Astrocyte of the hippocampus (primary cell): ENCODE data around the gene COL12A1.

Experiments used
- DNase-seq: peaks from one replicate; pipeline ENCODE4 v3.0.0; 2011; ENCODE audit warnings: low read depth, low spot score

The COL12A1 gene

DNA sequence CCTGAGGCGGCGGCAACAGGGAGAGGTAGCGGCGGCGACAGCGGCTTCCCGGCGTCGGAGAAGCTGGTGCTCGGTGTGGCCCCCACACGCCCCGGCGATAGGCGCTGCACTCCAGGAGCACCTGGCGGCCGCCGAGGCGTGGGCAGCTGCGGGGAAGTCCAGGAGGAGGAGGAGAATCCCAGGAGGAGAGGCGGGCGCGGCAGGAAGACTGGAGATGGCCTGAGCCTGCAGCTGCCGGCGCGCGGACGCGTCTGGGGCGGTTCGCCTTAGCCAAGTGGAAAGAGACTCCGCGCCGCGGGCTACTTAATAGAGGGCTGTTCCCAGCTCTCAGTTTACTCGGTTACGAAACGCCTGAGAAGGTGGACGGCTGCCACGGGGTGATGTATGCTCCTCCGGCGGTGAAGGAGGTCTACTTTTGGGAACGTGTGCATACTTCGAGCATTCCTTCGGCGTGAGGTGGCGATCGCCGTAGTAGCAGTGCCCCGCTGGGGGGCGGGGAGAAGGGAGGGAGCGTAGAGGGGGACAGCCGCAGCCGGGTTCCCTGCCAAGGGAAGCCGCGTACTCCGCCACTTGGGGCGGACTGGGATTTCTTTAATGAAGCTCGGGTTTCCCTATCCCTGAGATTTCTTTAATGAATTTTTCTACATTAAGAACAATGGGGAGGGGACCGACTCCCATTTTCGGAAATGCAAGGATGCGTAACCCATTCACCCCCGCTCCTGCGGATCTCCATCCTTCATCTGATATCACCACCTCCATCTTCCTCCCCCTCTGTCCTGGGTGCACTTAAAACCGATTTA is at the start of gene COL12A1:
Gene COL12A1, minus strand, starts transcription at position 278 of the 800 bp plus-strand sequence. CDS start 3,261 bp downstream, outside the sequence.
- DNase-seq = peak; percentile 97

DNA sequence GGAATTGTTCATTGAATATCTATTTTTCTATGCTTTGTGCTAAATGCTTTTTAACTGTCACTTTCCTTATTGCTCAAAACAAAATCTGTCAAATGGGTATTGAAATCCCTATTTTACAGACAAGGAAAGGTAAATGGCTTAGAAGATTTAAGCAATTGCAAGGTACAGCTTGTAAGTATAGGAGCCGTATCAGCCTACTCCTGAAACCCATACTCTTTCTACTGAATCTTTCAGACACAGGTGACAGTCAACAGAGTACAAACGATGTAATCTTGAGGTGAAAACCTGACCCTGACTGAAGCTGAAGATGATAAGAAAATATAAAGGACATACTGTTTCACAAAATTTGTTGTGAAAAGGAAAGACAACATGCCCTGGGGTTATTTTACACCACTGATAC is 44.7 kb upstream of the COL12A1 start:
- DNase-seq = no peak

DNA sequence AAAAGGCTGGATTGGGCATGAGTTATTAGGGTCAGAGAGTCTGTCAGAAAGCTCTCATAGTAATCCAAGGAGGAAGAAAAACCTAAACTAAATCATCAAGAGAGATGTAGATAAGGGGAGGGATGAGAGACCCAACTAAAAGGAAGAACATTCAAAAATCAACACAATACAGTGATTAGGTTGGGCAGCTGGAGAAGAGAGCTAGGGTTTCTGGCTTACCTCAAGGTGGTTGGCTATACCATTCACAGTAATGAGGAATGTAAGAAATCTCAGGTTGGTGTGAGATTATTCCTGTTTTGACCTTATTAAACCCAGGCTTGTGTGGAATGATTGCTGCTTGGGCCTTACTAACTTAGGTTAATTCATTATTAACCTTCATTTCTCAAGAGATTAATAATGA is 44.0 kb upstream of the COL12A1 start:
- DNase-seq = no peak

DNA sequence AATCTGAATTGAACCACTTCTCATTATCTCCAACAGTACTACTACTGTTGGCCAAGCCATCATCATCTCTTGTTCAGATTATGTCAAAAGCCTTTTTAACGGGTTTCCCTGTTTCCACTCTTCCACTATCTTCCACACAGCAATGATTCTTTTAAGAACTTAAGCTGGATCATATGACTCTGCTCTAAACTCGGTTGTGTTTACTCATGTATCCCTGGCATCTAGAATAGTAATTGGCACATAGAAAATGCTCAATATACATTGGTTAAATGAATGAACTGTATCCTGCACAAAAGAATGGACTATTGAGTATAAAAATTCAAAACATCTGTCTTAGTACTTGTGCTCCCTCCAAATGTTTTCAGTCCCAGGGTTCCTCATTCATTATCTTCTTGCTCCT is 40.5 kb upstream of the COL12A1 start:
- DNase-seq = no peak

DNA sequence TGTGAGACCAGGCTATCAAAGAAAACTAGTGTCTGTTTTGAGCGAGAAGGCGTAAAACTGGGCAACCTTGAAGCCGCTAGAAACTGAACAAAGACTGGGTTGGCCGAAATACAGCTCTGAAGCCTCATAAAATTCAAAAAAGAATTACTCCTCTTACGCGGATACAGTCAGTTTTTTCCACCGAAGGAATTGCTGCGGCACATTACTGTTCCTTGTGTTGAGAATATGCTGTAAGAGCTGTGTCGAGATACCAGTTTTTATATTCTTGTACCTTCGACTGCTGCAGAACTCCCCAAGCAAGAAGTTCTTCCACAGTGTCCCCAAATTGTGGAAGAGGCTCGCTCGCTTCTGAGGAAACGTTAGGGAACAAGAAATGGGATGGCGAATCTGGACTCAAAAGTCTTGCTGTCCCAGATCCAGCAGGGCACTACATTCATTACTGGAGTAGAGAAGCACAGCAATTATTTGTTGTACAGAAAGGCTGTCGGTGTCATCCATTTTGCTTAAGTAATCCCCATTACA is 38.3 kb upstream of the COL12A1 start:
- no peak for DNase-seq

DNA sequence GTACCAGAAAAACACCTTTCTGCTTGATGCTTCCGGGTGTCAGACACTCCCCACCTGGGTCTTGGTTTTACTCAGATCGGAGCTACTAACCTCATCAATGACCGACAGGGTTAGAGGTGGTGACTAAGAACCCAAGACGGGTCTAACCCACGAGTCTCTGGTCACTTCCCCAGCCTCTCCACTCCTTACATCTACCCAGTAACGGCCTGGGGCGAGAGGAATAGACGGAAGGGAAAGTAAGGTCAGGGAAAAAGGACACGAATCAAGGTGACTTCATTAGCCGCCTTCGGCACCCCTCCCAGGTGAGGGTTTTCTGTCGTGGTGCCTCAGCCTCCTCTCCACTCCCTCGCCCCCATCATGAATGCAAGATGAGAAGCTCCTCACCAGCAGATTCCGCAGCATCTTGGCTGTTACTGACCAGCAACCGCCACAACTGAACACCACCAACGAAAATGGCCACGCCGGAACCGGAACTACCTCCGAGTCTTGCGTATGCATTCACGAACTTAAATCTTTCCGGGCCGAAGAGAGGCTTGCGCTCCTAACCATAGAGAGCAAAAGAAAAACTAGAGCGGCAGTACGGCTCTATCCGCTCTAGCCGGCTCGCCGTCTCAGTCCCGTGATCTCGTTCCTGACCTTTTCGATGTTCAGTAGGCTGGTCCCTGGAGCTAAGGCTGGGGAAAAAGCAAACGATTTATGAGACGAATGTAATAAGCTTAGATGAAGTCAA is 37.6 kb upstream of the COL12A1 start, which contains the start of gene COX7A2:
Gene COX7A2, minus strand, starts transcription at position 469 of the 730 bp plus-strand sequence. Its CDS starts 67 bp downstream, at position 402.
- peak; percentile 98 for DNase-seq

DNA sequence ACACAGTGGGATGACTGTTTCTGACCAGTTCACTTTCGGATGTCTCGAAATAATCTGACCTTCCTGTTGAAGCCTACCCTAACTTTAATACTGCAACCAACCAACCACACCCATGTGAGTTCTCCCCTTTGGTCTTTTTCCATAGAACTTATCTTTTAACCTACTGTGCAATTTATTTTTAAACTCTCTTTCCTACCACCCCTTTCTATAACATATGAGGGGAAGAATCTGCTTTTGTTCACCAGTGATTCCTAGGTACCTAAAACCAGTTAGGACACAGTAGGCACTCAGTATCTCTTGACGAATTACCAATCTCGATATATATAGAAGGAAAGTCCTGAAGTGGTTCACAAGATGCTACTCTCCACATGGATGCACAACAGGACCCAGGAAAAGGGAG is 30.8 kb upstream of the COL12A1 start:
- no peak for DNase-seq

DNA sequence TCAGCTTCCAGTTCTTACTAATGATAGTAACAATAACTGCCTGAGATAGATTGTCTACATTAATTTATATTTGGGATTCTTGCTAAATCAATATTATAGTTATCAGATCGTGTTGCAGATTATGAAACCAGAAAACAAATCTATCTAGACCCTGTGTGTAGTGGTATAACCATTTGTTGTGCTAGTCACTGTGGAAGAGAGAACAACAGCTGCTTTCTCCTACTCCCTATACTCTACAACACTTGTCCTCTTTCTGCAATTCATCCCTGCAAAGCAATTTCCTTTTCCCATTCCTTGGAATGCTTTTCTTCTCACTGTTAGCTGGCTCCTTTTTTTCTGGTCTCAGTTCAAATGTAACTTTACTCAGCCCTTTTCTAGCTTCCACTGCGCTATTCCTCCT is 29.4 kb upstream of the COL12A1 start:
- no peak for DNase-seq

DNA sequence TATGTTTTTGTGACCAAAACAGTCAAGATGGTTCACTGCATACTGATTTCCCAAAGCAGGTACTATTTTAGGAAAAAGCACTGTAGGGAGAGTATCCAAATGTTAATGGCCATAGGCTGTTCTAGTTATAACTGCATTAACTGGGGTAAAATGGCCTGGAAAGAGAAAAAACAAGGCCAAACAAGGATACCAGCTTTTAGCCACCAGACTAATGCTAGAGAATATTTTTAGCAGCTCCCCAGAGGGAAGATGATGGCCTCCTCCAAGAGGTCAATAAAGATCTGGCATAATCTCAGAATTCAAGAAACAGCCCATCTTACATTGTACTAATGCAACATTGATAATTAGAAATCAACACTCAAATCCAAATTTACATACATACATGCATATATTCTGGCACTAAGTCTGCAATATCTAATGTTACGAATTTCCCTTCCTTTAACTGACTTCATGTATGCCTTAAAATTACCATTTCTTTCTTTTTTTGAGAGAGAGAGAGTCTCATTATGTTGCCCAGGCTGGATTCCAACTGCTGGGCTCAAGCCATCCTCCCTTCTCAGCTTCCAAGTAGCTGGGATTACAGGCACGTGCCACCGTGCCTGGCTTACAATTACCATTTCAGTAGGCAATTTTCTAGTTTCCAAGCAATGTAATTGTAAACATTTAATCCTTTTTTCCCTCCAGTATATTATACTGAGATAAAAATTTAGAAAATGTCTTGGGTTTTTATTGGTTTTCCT is 28.4 kb upstream of the COL12A1 start:
- peak; percentile 44 for DNase-seq

DNA sequence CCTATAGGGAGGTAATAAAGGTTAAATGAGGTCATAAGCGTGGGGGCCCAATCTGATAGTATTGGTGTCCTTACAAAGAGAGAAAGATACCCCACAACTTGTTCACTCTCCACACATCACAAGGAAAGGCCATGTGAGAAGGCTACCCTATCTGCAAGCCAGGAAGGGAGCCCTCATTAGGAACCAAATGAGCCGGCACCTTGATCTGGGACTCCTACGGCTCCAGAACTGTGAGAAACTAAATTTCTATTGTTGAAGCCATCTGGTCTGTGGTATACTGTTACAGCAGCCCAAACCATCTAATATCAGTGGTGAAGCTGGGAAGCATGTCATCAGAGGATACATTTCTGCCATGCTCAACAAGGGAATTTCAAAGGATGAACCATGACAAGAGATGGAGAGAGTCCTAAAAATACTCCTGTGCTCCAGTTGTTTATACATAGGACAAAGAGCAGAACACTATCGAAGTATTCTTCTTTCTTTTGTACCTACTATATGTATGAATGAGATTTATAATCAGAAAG is 27.3 kb upstream of the COL12A1 start:
- no peak for DNase-seq

DNA sequence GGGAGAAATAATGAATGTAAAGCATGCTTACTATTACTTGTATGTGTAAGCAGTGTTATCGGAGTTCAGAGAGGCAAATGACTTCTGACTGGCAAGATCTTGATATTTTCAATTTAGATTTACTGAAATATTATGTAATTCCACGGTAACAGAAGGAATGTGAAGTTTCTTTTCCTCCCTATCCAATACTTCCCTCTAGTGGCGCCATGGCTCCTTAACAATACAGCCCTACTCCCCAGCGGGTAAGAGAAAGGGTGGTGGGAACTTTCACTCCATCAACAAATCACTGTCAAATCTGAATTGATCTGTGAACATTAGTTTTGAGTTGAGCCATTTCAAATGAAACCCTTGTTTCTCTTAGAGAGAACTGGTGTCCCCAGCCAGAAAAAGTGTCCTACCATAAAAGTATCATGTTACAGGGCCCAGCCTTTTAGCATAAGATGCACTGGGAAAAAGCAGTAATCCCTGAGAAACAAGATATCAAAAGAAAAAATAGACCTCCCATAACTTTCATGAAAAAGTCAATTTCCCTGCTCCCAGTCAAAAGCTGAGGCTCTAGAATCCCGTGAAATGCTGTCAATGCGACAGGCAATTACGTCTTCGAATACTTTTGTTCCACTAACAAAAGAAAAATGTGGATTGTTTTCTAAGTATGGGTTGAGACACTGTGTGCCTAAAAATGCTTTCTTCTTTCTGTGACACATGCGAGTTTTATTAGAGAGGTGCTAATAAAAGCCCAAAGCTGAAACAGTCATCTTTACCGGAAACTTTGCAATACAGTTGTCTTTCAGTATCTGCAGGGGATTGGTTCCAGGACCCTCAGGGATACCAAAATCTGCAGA is 24.9 kb upstream of the COL12A1 start:
- DNase-seq = peak; percentile 70

DNA sequence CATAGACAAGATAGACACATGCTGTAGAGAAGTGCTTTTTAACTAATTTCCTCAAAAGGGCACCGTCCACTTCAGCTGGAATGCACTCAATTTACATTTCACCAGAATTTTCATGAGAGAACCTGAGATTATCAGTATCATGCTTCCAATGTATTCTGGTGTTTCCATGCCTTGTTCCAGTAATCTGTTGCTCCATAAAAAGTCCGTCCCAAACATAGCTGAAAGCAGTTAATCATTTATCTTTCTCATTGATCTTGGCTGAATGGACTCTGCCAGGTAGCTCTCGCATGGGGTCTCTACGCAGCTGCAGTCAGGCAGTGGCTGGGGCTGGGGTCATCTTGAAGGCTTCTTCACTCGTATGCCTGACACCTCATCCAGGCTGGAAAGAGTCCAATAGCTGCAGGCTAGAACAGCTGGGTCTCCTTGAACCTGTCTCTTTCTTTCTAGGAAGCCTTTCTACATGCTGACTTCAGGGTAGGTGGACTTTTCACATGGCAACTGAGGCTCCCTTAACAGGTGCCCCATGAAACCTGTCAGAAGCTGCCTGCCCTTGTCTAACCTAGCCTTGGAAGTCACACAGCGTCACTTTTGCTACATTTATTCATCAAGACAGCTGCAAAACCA is 18.6 kb upstream of the COL12A1 start:
- no peak for DNase-seq

DNA sequence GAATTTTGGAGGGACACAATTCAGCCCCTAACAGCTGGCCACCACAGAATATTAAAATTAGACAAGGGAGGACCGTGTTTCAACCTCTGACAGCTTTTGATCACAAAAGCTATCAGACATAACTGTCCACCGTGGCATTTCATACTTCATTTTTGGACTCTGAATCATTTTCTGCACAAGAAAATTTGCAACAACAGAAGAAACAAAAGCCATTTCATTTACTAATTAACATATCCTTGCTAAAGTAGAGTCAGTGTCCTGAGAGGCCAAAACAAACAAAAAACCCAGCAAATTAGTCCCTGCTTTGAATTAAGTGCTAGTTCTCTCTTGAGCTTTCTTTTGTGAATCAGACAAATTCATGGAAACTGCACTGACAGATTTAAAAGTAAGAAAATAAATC is 17.6 kb upstream of the COL12A1 start:
- no peak for DNase-seq

DNA sequence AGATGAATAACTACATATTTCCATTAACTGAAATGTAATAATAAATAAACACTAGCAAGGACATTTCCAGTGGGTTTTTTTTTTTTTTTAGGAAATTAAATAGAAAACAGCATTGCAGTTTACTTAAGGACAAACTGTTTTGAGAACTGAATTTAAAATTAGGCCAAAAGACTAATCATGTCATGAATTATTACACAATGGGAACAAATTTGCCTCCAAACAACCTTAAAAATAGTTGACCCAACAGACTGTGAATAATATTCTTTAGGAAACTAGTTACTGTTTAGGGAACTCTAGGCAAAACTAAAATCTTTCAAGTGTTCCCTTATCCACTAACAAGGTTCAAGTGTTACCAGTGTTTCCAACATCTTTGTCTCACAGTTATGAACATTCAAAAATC is 16.4 kb upstream of the COL12A1 start:
- DNase-seq = no peak

DNA sequence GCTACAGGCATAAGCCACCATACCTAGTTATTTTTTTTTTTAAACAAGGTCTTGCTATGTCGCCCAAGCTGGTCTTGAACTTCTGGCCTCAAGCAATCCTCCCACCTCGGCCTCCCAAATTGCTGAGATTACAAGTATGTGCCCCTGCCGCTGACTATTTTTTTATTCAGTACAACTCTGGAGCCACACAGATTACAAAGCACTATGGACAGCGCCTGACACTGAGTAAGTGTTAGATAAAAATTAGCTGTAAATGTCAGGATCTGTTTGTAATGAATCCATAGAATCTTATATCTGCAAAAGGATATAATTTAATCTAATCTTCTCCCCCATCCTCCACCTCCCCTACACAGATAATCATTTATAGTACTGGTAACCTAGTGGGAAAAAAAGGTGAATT is 15.3 kb upstream of the COL12A1 start:
- no peak for DNase-seq

DNA sequence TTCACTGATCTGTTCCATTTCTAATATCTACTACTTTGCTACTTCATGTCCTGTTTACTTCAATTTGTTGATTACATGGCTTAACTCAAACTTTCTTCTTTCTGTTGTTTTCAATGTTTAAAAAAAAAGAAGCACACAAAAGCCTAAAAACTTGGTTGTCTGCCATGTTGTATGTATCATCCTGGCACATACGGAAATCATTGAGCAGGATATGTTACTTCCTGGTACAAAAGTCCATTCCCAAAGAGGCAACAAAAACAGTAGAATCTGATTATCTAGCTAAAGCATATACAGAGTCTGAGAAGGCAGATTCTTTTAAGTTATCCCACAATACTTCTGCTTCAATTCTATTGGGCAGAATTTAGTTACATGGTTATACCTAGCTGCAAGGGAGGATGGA is 14.5 kb upstream of the COL12A1 start:
- DNase-seq = no peak

DNA sequence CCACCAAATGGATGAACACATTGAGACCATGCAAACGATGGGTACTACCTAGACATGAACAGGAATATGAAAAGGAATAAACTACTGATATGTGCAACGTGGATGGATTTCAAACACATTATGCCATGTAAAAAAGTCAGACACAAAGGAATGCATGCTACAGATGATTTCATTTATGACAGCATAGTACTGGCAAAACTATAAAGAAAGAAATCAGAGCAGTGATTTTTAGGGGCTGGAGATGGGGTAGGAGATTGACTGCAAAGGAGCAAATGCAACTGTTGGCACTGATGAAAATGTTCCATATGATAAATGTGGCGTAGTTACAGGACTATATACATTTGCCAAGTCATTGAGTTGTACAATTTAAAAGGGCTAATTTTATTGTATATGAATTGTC is 13.4 kb upstream of the COL12A1 start:
- DNase-seq = no peak

DNA sequence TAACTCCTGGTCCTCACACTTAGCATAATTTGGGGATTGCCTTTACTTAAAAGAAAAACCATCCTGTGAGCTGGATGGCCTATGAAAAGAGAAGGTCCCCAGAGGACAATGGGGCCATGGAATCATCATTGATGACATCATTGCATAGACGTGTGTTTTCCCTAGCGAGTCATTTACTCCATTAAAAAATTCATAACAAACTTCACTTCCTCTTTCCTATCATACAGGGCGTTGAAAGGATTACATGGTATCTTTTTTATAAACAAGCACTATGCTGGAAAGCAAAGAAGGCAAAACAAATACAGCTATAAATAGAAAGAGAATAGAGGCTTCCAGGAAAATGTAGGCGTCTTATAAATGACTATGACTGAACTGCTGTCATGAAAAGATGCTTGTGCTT is 11.3 kb upstream of the COL12A1 start:
- DNase-seq = no peak

DNA sequence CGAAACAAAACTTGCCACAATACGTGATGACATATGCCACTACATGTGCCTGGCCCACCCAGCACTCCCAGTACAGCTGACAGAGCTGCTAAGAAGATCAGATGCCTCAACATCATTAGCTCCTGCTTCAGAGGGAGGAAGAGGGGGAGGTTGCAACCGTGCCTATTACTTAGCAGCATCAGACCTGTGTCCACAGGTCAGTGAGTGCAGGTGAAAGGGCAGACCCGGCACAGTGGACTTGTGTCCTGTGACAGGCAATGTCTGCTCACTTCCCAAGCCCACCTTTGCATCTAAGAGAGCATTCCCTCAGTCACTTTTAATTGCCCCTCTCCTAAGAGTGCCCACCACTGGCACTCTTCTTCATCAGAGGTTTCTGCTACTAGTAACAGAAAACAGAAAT is 9.4 kb upstream of the COL12A1 start:
- DNase-seq = no peak

DNA sequence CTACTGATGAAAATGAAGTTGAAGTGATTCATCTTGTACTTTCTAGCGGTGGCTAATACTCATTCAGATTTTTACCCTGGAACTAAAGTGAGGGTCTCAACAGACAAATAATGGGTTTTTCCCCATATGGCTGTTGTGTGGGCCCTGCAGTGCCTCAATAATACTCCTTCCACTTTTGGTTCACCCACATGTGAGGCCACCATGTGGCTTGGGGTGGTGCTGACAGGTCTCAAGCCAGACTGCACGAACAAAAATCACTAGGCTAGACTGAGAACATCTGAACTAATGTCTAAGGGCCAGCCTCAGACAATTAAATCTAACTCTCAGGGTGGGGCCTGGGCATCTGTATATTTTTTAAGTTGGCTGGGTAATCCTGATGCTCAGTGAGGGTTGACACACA is 7.9 kb upstream of the COL12A1 start:
- no peak for DNase-seq
